KBM-7 (cell line): ENCODE data around the gene CACNA2D2.

Experiments used
- DNase-seq: peaks from one replicate; pipeline ENCODE4 v3.0.0-alpha.2; 2015
- in situ Hi-C: fragments of 300-500 bp; cut with MboI; formaldehyde crosslinking; loops from 2 replicates; pipeline ENCODE4 v1.14.3; 2020; ENCODE audit warnings: low sequenced_read_pairs, low pct_unique_long_range_greater_than_20kb, mixed read lengths

Gene CACNA2D2

GRCh38 chr3:50504681-50505080 is 1.2 kb upstream of the CACNA2D2 start:
- in situ Hi-C loops, result no loop called here

GRCh38 chr3:50502584-50503423 is 630 bp downstream of the CACNA2D2 start:
- in situ Hi-C loops, result no loop called here

More at GRCh38 chr3:50504681-50505080, 1.2 kb upstream of the CACNA2D2 start:
- DNase-seq, result no peak

GRCh38 chr3:50502225-50502583 is 1.2 kb downstream of the CACNA2D2 start:
- no peak for DNase-seq
- in situ Hi-C loops, result no loop called here

More at GRCh38 chr3:50502584-50503423, 630 bp downstream of the CACNA2D2 start:
- DNase-seq, result no peak

GRCh38 chr3:50495609-50496423 is 7.6 kb downstream of the CACNA2D2 start:
- in situ Hi-C loops, result no loop called here
- DNase-seq, result no peak

GRCh38 chr3:50494126-50494525 is 9.3 kb downstream of the CACNA2D2 start:
- no peak for DNase-seq
- in situ Hi-C loops, result no loop called here

GRCh38 chr3:50493623-50494022 is 9.8 kb downstream of the CACNA2D2 start:
- in situ Hi-C loops, result no loop called here
- no peak for DNase-seq

GRCh38 chr3:50493086-50493485 is 10.3 kb downstream of the CACNA2D2 start:
- in situ Hi-C loops, result no loop called here
- DNase-seq, result no peak

- no peak for DNase-seq
- in situ Hi-C loops, result no loop called here
These were observed 12.4 kb downstream of the CACNA2D2 start for GRCh38 chr3:50491023-50491422.

- no peak for DNase-seq
- in situ Hi-C loops, result no loop called here
These were observed 13.0 kb downstream of the CACNA2D2 start for GRCh38 chr3:50490424-50490823.

- in situ Hi-C loops, result no loop called here
- no peak for DNase-seq
These were observed 16.3 kb downstream of the CACNA2D2 start for GRCh38 chr3:50487181-50487580.

GRCh38 chr3:50486219-50486888 is 17.1 kb downstream of the CACNA2D2 start:
- in situ Hi-C loops, result no loop called here

GRCh38 chr3:50484722-50485121 is 18.7 kb downstream of the CACNA2D2 start:
- in situ Hi-C loops, result no loop called here
- DNase-seq, result no peak

More at GRCh38 chr3:50486219-50486888, 17.1 kb downstream of the CACNA2D2 start:
- no peak for DNase-seq

- no peak for DNase-seq
- in situ Hi-C loops, result no loop called here
These were observed 20.1 kb downstream of the CACNA2D2 start for GRCh38 chr3:50483374-50483773.

GRCh38 chr3:50481992-50482391 is 21.4 kb downstream of the CACNA2D2 start:
- in situ Hi-C loops, result no loop called here
- DNase-seq, result no peak

GRCh38 chr3:50480471-50480870 is 23.0 kb downstream of the CACNA2D2 start:
- in situ Hi-C loops, result no loop called here
- DNase-seq, result no peak

- in situ Hi-C loops, result no loop called here
- no peak for DNase-seq
These were observed 23.9 kb downstream of the CACNA2D2 start for GRCh38 chr3:50479523-50479922.

- in situ Hi-C loops, result no loop called here
- DNase-seq, result no peak
These were observed 24.7 kb downstream of the CACNA2D2 start for GRCh38 chr3:50478671-50479260.

GRCh38 chr3:50478051-50478450 is 25.4 kb downstream of the CACNA2D2 start:
- DNase-seq, result no peak
- in situ Hi-C loops, result no loop called here

GRCh38 chr3:50475348-50475747 is 28.1 kb downstream of the CACNA2D2 start:
- no peak for DNase-seq
- in situ Hi-C loops, result no loop called here
